HG03442 (cell line): ENCODE measurements around the gene SETD1B.
"Not testable (repeated sequence)": the region's sequence is repeated elsewhere in the genome, so short reads cannot be mapped to it uniquely, and the experiment has no call there.

Experiments
- ATAC-seq: cut with Tn5 transposase; IDR thresholded peaks from one replicate; pipeline ENCODE4 v1.9.1; 2021; ENCODE audit warnings: mild to moderate bottlenecking, moderate library complexity; ENCODE audit not compliant: unreplicated experiment

Gene SETD1B

DNA sequence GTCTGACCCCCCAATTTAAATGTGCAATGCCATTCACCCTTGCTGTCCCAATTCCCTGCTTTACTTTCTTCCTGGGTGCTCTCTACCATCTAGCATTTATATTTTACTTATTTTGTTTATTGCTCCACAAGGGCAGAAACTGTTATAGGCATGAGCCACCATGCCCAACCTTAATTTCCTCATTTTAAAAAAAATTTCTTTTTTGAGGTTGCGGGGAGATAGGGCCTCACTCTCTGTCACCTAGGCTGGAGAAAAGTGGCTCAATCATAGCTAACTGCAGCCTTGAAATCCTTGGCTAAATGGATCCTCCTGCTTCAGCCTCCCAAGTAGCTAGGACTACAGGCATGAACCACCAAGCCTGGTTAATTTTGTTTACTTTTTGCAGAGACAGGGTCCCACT lies 41.9 kb downstream of the SETD1B start:
- no peak for ATAC-seq

DNA sequence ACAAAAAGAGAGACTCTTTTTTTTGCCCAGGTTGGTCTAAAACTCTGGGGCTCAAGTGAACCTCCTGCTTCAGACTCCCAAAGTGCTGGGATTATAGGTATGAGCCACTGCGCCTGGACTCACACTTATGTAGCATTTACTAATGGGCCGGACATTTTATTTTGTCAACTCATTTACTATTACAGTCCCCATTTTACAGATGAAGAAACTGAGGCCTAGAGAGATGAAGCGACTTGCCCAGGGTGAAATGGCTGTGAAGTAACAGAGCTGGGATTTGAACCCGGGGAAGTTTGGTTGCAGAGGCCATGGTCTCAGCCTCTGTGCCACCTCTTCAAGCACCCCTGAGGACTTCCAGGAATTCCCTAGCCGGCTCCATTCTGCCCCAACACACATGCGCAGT lies 45.4 kb downstream of the SETD1B start:
- ATAC-seq: no peak

DNA sequence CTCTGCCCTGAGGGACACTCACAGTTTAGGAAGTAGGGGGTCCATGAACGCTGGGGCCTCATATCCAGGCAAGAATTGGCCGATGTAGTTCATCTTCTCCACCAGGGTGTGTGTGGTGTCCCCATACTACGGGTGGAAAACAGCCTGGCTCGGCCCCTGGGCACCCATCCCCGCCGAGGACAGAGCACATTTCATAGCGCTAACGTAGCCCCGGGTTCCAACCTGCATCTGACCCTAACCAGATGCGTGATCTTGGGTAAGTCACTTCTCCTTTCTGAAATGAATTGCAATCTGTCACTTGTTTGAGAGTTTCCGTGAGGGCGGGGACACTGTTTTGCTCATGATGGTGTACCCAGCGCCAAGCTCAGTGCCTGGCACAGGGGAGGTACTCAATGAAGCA lies 45.9 kb downstream of the SETD1B start:
- no peak for ATAC-seq

DNA sequence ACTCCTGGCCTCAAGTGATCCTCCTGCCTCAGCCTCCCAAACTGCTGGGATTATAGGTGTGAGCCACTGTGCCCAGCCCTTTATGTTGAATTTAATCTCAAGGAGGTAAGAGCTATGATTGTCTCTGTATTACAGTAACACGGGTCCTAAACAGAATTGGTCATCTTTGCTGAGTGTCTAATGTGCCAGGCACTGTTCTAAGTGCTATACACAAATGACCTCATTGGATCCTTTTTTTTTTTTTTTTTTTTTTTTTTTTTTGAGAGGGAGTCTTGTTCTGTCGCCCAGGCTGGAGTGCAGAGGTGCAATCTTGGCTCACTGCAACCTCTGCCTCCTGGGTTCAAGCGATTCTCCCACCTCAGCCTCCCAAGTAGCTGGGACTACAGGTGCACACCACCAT lies 48.6 kb downstream of the SETD1B start:
- ATAC-seq: not testable (repeated sequence)

DNA sequence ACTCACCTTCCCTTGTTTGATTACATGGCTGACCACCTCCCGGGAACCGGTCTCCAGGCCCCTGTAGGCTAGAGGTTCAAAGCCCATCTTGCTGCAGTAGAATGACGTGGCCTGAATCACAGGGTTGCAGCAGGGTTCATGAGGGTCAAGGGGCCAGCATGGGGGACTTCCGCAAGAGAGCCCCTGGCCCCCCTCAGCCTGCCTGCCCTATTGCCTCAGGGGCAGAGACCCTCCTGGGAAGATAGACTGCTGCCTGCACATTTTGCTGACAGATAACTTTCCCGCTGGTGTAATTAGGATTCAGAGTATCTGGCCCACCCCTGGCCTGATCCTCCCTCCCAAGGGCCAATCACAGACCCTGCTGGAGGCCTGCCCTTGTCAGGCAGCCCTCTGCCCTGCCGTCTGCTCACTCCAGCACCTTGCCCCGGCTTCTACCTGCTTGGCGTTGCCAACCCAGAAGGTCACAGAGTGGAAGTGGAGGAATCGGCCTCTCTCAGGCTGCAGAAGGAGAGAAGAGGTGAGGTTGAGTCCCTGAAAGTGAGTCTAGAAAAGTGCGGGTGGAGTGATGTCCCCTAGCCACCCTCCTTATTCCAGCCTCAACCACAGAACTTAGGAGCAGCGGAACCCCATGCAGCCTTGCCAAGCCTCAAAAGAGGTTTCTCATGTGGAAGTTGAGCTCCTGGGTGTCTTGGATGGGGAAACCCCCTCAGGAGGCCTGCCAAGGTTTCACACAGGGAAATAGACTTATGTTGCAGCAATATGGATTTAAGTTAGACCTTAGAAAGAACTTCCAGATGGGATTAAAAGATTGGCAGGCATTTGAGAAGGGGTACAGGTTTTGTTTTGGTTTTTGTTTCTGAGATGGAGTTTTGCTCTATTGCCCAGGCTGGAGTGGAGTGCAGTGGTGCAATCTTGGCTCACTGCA lies 53.8 kb downstream of the SETD1B start:
- no peak for ATAC-seq

DNA sequence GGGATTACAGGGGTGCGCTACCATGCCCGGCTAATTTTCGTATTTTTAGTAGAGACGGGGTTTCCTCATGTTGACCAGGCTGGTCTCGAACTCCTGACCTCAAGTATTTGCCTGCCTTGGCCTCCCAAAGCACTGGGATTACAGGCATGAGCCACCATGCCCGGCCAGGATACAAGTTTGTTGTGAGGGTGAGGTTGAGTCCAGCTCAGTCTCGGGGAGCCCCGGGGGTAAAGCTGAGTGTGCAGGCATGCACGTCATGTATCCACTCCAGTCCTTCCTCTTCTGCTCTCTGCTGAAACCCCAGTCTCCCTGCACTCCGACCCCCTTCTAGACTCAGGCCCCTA lies 54.5 kb downstream of the SETD1B start:
- no peak for ATAC-seq

DNA sequence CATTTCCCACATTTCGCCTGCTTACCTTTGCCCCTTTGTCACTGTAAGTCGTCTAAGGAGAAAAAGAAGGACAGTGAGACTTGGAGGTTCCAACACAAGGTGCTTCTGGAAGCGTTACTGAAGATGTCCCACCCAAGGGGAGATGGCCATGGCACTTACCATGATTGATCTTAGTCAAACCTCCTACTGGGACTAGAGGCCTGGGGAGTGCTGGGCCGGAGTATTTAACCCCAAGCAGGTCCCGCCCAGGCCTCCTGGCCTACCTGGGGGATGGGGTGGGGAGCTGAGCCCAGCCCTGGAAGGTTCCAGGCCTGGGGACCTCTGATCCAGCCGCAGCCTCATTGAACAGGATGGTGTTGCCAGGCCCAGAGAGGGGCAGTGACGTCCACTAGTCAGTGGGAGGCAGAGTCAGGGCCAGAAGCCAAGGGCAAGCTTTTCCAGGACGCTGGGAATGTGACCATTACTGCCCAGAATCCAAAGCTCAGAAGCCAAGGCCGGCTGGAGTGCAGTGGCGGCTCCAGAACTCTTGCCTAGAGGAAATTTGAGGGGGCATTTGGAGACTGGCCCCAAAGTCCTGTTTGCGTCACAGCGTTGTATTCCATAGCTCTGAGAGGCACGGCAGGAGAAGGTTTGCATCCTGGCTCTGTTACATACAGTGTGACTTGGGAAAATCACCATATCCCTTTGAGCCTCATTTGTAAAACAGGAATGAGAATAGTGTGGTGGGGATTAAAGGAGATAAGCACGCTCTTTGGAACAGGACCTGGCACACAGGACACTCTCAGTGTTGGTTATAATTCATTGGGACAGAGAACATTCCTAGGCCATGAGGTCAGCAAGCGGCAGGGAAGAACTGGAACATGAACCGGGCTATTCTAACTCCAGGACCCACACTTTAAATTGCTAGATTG lies 55.1 kb downstream of the SETD1B start, which contains the start of gene HPD:
Gene HPD, minus strand, starts transcription at position 198 of the 911 bp plus-strand sequence. Its CDS starts 36 bp downstream, at position 162.
- ATAC-seq: no peak

DNA sequence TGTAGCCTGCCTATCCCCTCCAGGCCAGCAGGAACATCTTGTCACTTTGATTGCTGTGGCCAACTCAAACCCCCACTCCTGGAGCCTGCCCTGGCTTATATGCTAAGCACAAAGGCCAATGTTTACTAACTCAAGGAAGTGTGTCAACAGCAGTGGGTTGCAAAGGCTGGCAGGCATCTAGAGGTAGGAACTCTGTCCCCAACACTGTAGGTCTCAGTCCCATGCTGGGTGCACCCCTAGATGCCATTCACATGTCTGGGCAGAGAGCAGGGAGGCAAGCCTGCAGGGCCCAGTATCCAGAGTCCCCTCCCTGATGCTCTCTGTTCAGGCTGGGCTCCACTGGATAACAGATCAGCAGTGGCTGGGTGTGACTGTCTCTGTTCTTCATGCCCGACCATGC lies 56.4 kb downstream of the SETD1B start:
- no peak for ATAC-seq

DNA sequence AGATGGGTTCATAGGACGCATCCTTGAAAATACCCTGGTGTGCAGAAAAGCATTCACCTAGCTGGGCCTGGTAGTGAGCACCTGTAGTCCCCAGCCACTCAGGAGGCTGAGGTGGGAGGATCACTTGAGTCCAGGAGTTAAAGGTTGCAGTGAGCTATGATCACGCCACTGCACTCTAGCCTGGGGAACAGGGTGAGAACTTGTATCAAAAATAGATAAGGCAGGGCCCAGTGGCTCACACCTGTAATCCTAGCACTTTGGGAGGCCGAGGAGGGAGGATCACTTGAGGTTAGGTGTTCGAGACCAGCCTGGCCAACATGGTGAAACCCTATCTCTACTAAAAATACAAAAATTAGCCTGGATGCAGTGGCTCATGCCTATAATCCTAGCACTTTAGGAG lies 56.9 kb downstream of the SETD1B start:
- not testable (repeated sequence) for ATAC-seq

DNA sequence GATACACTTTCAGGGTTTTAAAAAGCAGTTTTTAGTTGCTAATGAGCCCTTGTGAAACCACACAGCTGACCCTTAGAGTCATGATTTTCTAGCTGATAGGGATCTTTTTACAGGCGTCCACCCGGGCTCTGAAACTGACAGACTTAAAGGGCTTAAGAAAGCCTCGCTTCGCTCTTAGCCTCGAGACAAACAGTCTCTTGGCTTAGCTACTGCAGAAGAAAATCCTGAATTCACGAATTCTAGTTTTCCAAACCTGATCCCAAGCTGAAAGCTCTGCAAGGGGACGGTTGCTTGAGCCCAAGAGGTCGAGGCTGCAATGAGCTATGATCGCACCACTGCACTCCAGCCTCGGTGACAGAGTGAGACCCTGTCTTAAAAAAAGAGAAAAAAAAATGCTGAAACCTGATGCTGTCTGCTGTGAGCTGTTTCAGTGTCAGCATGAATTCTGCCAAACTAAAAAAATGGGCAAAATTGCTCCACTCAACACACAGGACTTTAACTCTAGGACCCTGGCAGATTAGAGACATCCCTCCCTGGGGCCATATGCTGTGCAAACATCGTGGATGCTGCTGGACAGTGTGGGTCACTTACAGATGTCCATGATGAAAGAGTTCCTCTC lies 57.9 kb downstream of the SETD1B start:
- ATAC-seq: no peak

DNA sequence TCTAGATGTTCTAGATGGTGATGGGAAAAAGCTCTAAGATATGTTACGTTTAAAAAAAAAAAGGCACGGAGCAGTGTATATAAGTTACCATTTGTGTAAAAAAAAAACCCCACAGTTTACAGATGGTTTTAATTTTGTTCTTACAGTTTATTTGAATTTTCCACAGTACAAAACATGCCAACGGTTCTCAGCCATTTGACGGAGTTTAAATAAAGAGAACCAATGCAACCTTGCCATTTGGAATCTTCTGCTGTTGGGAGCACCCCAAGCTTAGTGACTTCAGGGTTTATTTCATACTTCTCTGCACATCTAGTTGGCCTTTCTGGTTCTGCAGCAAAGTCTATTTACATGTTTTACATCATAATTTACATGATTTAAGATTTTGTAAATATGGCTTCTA lies 62.5 kb downstream of the SETD1B start:
- no peak for ATAC-seq

DNA sequence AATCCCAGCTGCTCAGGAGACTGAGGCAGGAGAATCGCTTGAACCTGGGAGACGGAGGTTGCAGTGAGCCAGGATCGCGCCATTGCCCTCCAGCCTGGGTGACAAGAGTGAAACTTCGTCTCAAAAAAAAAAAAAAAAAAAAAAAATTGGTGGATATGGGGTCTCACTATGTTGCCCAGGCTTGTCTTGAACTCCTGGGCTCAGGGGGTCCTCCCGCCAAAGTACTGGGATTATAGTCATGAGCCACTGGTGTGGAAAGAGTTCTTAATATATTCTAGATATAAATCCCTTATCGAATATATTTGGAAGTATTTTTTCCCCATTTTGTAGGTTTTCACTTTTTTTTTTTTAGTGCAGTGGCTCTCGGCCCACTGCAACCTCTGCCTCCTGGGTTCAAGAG lies 65.4 kb downstream of the SETD1B start:
- ATAC-seq: not testable (repeated sequence)

DNA sequence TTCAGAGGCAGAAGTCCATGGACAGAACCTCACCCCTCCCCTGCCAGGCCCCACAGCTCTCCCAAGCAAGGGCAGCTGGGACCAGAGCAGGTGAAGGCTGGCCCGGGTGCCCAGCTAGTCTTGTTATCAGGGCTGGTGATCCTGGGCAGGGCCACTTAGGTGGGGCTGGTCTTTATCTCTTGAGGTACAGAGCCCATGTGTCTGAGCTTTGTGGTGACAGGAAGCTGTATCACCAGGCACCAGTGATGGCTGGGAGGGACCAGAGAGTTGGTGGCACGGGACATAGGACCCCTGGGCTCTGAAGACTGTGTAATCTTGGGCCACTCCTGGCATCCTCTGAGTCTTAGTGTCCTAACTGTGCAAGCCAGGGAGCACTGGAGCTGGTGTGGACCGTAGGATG lies 67.7 kb downstream of the SETD1B start:
- ATAC-seq: no peak

DNA sequence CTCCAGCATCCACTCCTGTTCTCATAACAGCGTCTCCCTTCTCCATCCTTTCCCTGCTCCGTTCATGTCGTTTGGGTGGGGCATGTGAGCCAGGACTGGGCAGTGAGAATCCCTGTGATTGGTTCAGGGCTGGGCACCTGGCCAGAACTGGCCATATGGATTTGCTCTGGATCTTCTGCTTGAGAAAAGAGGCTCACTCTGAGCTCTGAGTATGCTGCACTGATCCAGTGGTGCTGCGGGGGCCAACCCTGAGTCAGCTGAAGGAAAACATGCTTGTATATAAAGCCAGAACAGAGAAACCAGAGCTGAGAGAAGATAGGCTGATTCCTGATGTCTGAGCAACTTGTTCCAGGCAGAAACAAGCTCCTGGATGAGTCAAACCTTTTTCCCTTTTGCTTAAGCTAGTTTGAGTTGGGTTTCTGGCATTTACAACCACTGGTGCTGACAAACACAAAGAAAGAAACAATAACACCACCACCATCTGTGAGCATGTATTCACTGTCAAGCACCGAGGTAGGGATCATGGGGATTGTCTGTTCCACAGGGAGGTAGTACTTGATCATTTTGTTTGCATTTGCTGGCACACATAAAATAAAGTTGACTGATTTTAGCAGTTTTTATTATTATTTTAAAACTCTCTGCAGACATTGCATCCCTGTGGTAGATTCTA lies 68.9 kb downstream of the SETD1B start:
- ATAC-seq: no peak

DNA sequence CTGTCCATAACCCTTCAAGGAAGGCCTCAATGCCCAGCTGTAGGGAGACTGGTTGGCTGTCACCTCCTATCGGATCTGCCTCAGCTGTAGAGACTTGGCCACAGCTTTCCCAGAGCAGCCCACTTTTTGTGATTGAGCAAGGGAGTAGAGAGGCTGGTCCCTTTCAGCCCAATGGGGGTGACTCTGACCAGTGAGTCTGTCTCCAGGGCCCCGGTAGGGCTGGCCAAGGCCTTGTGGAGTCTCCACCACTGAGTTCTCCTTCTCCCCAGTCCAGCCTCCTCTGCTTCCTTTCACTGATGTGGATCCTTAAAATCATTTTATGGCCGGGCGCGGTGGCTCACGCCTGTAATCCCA lies 69.4 kb downstream of the SETD1B start:
- ATAC-seq: no peak

DNA sequence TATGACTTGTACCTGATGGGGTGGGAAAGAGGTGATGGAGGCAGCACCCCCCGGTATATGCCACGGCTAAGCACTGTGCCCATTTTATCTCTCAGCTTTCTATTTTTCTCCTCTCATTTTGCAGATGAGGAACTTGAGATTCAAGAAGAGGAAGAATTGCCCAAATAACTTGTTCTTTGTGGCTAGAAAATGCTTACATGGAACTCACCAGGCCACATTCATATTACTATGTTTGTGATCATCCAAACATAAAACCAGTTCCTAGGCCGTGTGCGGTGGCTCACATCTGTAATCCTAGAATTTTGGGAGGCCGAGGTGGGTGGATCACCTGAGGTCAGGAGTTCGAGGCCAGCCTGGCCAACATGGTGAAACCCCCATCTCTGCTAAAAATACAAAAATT lies 70.3 kb downstream of the SETD1B start:
- ATAC-seq: no peak

DNA sequence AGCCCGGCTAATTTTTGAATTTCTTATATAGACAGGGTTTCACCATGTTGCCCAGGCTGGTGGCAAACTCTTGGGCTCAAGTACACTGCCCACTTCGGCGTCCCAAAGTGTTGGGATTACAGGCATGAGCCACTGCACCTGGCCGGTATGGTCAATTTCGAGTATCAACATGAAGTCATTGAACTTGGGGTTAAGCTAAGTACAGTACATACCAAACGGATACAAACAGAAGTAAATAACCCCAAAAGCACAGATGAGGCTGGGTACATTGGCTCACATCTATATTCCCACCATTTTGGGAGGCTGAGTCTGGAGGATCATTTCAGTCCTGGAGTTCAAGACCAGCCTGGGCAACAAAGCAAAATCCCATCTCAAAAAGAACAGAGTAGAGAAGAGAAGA lies 71.8 kb downstream of the SETD1B start:
- no peak for ATAC-seq

DNA sequence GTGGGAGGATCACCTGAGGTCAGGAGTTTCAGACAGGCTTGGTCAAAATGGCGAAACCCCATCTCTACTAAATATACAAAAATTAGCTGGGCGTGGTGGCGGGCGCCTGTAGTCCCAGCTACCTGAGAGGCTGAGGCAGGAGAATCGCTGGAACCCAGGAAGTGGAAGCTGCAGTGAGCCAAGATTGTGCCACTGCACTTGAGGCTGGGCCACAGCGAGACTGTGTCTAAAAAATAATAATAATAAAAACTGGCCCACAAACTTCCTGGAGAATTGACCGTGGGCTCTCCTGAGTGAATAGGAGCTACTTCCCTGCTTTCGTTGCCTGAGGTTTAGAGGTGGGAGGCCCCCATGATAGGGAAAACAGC lies 72.3 kb downstream of the SETD1B start:
- ATAC-seq: not testable (repeated sequence)
